WI38 (cell line): Measurements from ENCODE around the gene CNP.
"Not testable (repeated sequence)": the region's sequence is repeated elsewhere in the genome, so short reads cannot be mapped to it uniquely, and the experiment has no call there.

Experiments
- H3K4me3 ChIP-seq: 2 replicates; pipeline ENCODE4 v1.5.1; 2011; ENCODE audit warnings: low read depth, mild to moderate bottlenecking, control low read depth, low read length
- CTCF ChIP-seq: IDR thresholded peaks from 2 replicates; pipeline ENCODE4 v1.5.1; 2012; ENCODE audit warnings: low read depth, mild to moderate bottlenecking, control low read depth, low read length

CNP gene

GRCh38 chr17:42000413-42001133 lies 34.0 kb downstream of the CNP start:
- no peak for TF ChIP-seq CTCF
- H3K4me3 ChIP-seq = no peak overlapping the region

- TF ChIP-seq CTCF = no peak
- no peak overlapping the region for H3K4me3 ChIP-seq
Measured at GRCh38 chr17:42001729-42002128, 35.1 kb downstream of the CNP start.

GRCh38 chr17:42002175-42002791 lies 35.7 kb downstream of the CNP start:
- H3K4me3 ChIP-seq = no peak overlapping the region
- TF ChIP-seq CTCF = no peak

- H3K4me3 ChIP-seq = no peak overlapping the region
- no peak for TF ChIP-seq CTCF
Measured at GRCh38 chr17:42002792-42003301, 36.3 kb downstream of the CNP start.

GRCh38 chr17:42005166-42005565 lies 38.6 kb downstream of the CNP start:
- H3K4me3 ChIP-seq = no peak overlapping the region
- no peak for TF ChIP-seq CTCF

- no peak overlapping the region for H3K4me3 ChIP-seq
- TF ChIP-seq CTCF = no peak
Measured at GRCh38 chr17:42009170-42009569, 42.6 kb downstream of the CNP start.

GRCh38 chr17:42010266-42010680 lies 43.7 kb downstream of the CNP start:
- H3K4me3 ChIP-seq = not testable (repeated sequence)
